Testis (tissue), 3 donors: Measurements from ENCODE around the gene MPHOSPH9. TPM values are rescaled to one million over a fixed set of nuclear protein-coding genes. Genes with fewer than 3 reads are reported as not detected.

Experiments used
- DNase-seq: peaks from one replicate; pipeline ENCODE4 v3.0.0-alpha.2; 2019
- H3K27ac ChIP-seq, 2 donors: fragments of 200-600 bp; sonication (generic); one replicate each; pipeline ENCODE4 v1.5.1; 2019
- H3K27me3 ChIP-seq: fragments of 200-600 bp; sonication (generic); one replicate; pipeline ENCODE4 v1.5.1; 2019
- H3K36me3 ChIP-seq: fragments of 200-600 bp; sonication (generic); one replicate; pipeline ENCODE4 v1.5.1; 2017; ENCODE audit warnings: low read depth; ENCODE audit errors: missing control alignments
- H3K4me1 ChIP-seq: fragments of 200-600 bp; sonication (generic); one replicate; pipeline ENCODE4 v1.5.1; 2019
- H3K4me3 ChIP-seq, 2 donors: fragments of 200-600 bp; sonication (generic); one replicate each; pipeline ENCODE4 v1.5.1; 2017 to 2019
- H3K9me3 ChIP-seq: fragments of 200-600 bp; sonication (generic); one replicate; pipeline ENCODE4 v1.5.1; 2017
- CTCF ChIP-seq, 3 experiments: fragments of 450-650 bp in 2 of 3; fragments of 200-600 bp in 1 of 3; sonication (generic) in 1 of 3; IDR thresholded peaks; one replicate each; pipeline ENCODE4 v1.5.1; 2016 to 2019; ENCODE audit warnings: antibody characterized with exemption in 3 of 3, mild to moderate bottlenecking in 2 of 3, moderate library complexity in 1 of 3
- POLR2A ChIP-seq: fragments of 450-650 bp; IDR thresholded peaks from one replicate; pipeline ENCODE4 v1.6.1; 2017; ENCODE audit warnings: antibody characterized with exemption, mild to moderate bottlenecking, moderate library complexity
- WGBS, 2 donors: methylation state at CpG; one replicate each; pipeline ENCODE4 v1.1.5; 2018; 5-methylcytosine and 5-hydroxymethylcytosine counted together
- intact Hi-C: fragments of 100-400 bp; cut with DNase I; formaldehyde crosslinking; loops from one replicate; pipeline ENCODE4 v1.15.1; 2023; ENCODE audit warnings: low total_unique reads
- polyA plus RNA-seq: library from polyadenylated mRNA; stranded (reverse); fragments of 350-450 nt; fragmentation: Illumina TruSeq; extraction: RNeasy Lipid Tissue Mini Kit (QIAGEN cat#74804); gene quantifications from one replicate; pipeline ENCODE4 v1.2.3, GENCODE V29; 2014; ENCODE audit warnings: low read depth, low replicate concordance; ENCODE audit not compliant: insufficient read depth
- total RNA-seq, 2 donors: library from RNA; depleted of rRNA; stranded (reverse); fragments of >200 nt; gene quantifications; one replicate each; pipeline ENCODE4 v1.2.3, GENCODE V29; 2016

Gene MPHOSPH9
- total and polyA plus RNA-seq, 3 donors from 2014 or later: 28.8 to 81.1 (median 60.3) TPM

- Histone ChIP-seq H3K4me1 (no peaks in the 10 kb centered on the region), H3K9me3 (no peaks in the 10 kb centered on the region), H3K4me3 (no peak overlapping the region), H3K27ac (no peak overlapping the region), H3K36me3 (no peaks in the 10 kb centered on the region), H3K27me3 (no peaks in the 10 kb centered on the region)
- 73 to 83% methylated on average over 4 of the region's 4 CpGs for WGBS, 2 donors
- intact Hi-C loops: no loop called here
- DNase-seq: no peak
- TF ChIP-seq CTCF (IDR thresholded peaks at IDR 0.05) (no peak), POLR2A (no peak)
Measured at GRCh38 chr12:123261196-123261595, 28.3 kb upstream of the MPHOSPH9 start.

GRCh38 chr12:123260081-123260480 is 27.1 kb upstream of the MPHOSPH9 start:
- Histone ChIP-seq H3K36me3 (no peaks in the 10 kb centered on the region), H3K27ac (no peak overlapping the region), H3K9me3 (no peaks in the 10 kb centered on the region), H3K4me3 (no peak overlapping the region), H3K4me1 (no peaks in the 10 kb centered on the region), H3K27me3 (no peaks in the 10 kb centered on the region)
- no peak for DNase-seq
- intact Hi-C loops: no loop called here
- TF ChIP-seq CTCF (IDR thresholded peaks at IDR 0.05) (no peak), POLR2A (no peak)
- WGBS, 2 donors: 71 to 76% methylated on average over 9 of the region's 9 CpGs

- Histone ChIP-seq H3K27ac (no peak overlapping the region), H3K36me3 (no peaks in the 10 kb centered on the region), H3K4me3 (no peak overlapping the region), H3K27me3 (no peaks in the 10 kb centered on the region), H3K4me1 (no peaks in the 10 kb centered on the region), H3K9me3 (no peaks in the 10 kb centered on the region)
- TF ChIP-seq CTCF (IDR thresholded peaks at IDR 0.05) (no peak), POLR2A (no peak)
- intact Hi-C loops: no loop called here
- WGBS, 2 donors: 63 to 66% methylated on average over 4 of the region's 4 CpGs
- no peak for DNase-seq
Measured at GRCh38 chr12:123258593-123258992, 25.7 kb upstream of the MPHOSPH9 start.

- no peak overlapping the region for H3K27ac ChIP-seq
- TF ChIP-seq POLR2A (no peak), CTCF (IDR thresholded peaks at IDR 0.05) (no peak)
- no peaks in the 10 kb centered on the region for H3K36me3 ChIP-seq
- DNase-seq: no peak
- no peaks in the 10 kb centered on the region for H3K27me3 ChIP-seq
- 49 to 57% methylated on average over 5 of the region's 5 CpGs for WGBS, 2 donors
- H3K9me3 ChIP-seq: no peaks in the 10 kb centered on the region
- peaks cover 9% of the 10 kb centered on the region for H3K4me1 ChIP-seq
- no peak overlapping the region for H3K4me3 ChIP-seq
- intact Hi-C loops: no loop called here
Measured at GRCh38 chr12:123254853-123255446, 22.0 kb upstream of the MPHOSPH9 start.
